ENCODE measurements around the gene GHR. TPM values are rescaled to one million over a fixed set of nuclear protein-coding genes. Genes with fewer than 3 reads are reported as not detected.

GHR gene
- total RNA-seq, 1 donor from 2014 or later = 5.4 TPM

DNA sequence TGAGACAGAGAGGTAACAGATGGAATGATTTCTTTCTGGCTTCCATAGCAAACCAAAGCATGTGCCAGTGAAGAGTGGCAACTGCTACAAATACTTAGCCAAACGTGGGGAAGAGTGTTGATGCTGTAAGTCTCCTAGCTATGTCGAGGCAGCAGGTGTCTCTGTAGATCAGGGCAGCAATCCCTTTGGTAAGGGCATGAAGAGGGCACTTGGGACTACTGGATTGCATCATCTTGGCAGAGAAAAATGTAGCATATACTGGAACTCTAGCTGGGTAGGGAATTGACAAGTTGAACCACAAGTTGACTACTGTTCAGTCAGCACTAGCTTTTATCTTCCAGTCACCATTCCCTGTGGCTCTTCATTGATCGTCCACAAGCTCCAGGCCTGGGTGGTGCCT lies 75.8 kb downstream of the GHR start:
- Mint-ChIP-seq H3K9me3 (ENCODE audit: low read depth) (no peaks in the 10 kb centered on the region), H3K27me3 (ENCODE audit: low read depth) (no peaks in the 10 kb centered on the region), H3K4me3 (ENCODE audit: unreplicated experiment) (no peak overlapping the region), H3K36me3 (ENCODE audit: low read depth) (no peaks in the 10 kb centered on the region), H3K4me1 (ENCODE audit: low read depth) (peaks cover 14% of the 10 kb centered on the region), H3K27ac (ENCODE audit: unreplicated experiment) (no peak overlapping the region)
- no peak for DNase-seq (ENCODE audit: low spot score)
- TF ChIP-seq, protein P1, sequence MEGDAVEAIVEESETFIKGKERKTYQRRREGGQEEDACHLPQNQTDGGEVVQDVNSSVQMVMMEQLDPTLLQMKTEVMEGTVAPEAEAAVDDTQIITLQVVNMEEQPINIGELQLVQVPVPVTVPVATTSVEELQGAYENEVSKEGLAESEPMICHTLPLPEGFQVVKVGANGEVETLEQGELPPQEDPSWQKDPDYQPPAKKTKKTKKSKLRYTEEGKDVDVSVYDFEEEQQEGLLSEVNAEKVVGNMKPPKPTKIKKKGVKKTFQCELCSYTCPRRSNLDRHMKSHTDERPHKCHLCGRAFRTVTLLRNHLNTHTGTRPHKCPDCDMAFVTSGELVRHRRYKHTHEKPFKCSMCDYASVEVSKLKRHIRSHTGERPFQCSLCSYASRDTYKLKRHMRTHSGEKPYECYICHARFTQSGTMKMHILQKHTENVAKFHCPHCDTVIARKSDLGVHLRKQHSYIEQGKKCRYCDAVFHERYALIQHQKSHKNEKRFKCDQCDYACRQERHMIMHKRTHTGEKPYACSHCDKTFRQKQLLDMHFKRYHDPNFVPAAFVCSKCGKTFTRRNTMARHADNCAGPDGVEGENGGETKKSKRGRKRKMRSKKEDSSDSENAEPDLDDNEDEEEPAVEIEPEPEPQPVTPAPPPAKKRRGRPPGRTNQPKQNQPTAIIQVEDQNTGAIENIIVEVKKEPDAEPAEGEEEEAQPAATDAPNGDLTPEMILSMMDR (IDR thresholded peaks at IDR 0.05) = no peak

DNA sequence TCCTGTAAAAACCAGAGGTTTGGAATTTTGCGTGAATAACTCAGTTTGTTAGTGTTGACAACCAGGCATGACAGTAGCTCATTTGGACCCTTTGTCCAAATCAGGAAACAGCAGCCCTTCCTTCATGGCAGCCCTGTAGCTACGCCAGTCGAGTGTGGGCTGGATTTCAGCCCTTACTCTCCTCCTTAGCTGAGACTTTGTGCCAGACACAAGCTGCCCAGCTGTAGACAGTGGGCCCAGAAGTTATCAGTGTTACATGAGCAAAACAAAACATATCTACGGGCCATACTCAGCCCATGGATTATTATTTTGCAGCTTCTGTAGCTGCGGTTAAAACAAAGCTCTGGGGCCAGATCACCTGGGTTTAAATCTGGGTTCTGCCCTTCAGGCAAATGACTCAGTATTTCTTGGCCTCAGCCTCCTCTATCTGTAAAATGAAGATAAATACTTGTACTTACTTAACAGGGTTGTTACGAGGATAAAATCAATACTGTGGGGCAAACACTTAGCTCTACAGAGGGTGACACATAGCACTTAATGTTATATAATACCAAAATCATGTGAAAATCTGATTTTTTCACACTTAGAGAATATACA lies 76.9 kb downstream of the GHR start:
- TF ChIP-seq, protein P1 (IDR thresholded peaks at IDR 0.05) = no peak
- Mint-ChIP-seq H3K36me3 (ENCODE audit: low read depth) (no peaks in the 10 kb centered on the region), H3K27me3 (ENCODE audit: low read depth) (no peaks in the 10 kb centered on the region)

DNA sequence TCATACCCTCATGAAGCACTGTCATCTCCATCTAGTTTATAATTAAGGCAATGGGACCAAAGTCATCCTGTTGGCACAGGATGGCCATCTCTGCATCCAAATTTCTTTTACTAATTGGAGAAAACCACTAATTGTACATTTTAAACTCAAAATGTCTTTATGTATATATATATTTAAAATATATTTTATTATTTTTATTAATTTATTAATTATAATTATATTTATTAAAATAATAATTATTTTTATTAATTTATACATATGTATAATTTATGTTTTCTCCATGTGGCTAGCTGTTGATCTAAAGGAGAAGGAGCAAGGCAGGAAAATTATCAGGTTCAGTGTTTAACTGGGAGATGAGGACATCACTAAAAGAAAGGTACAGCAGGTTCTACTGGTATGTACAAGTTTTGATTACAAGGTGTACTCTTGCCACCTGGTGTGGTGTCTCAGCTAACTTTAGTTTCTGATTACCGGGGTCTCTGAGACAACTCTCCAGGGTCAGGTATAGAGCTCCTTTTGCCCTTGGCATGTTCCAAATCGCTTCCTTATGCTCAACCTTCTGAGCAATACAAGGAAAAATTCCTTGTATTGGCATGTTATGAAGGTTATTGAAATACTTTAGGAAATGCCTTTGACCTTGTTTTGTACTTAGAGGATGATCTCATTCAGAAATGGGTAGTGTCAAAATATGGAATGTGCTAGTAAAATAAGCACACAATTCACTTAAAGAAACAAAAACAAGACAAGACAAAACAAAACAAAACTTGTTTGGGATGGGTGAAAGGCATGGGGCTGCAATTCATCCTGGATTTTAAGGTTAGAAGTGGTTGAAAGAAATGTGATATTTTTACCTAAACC lies 79.6 kb downstream of the GHR start:
- Mint-ChIP-seq H3K27ac (ENCODE audit: unreplicated experiment) (no peak overlapping the region), H3K4me3 (ENCODE audit: unreplicated experiment) (no peak overlapping the region), H3K9me3 (ENCODE audit: low read depth) (no peaks in the 10 kb centered on the region), H3K36me3 (ENCODE audit: low read depth) (no peaks in the 10 kb centered on the region), H3K4me1 (ENCODE audit: low read depth) (peaks cover 5% of the 10 kb centered on the region), H3K27me3 (ENCODE audit: low read depth) (no peaks in the 10 kb centered on the region)
- TF ChIP-seq, protein P1 (IDR thresholded peaks at IDR 0.05) = no peak
- no peak for DNase-seq (ENCODE audit: low spot score)

More for the DNA sequence above, 76.9 kb downstream of the GHR start:
- no peak for DNase-seq (ENCODE audit: low spot score)
- Mint-ChIP-seq H3K4me3 (ENCODE audit: unreplicated experiment) (no peak overlapping the region), H3K4me1 (ENCODE audit: low read depth) (peaks cover 12% of the 10 kb centered on the region), H3K9me3 (ENCODE audit: low read depth) (no peaks in the 10 kb centered on the region), H3K27ac (ENCODE audit: unreplicated experiment) (no peak overlapping the region)

DNA sequence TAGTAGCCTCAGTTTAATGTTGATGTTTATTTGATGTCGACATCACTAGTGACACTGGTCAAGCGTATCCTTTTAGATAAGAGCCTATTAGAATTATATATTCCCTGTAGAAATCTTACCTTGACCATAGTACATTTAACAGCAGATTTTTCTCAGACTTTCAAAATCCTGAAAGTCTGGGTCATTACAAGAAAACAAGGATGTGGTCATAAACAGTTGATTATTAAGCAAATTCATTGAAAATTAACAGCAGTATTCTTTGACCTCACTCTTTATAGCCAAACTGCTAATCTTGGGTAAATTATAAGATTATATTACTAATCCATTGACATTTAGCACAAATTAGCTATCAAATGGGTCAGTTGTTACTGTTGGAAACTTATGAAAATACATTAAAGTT lies 83.4 kb downstream of the GHR start:
- no peak for DNase-seq (ENCODE audit: low spot score)
- Mint-ChIP-seq H3K36me3 (ENCODE audit: low read depth) (no peaks in the 10 kb centered on the region), H3K4me3 (ENCODE audit: unreplicated experiment) (no peak overlapping the region), H3K9me3 (ENCODE audit: low read depth) (no peaks in the 10 kb centered on the region), H3K27ac (ENCODE audit: unreplicated experiment) (no peak overlapping the region), H3K4me1 (ENCODE audit: low read depth) (peaks cover 5% of the 10 kb centered on the region), H3K27me3 (ENCODE audit: low read depth) (no peaks in the 10 kb centered on the region)
- TF ChIP-seq, protein P1 (IDR thresholded peaks at IDR 0.05) = no peak

DNA sequence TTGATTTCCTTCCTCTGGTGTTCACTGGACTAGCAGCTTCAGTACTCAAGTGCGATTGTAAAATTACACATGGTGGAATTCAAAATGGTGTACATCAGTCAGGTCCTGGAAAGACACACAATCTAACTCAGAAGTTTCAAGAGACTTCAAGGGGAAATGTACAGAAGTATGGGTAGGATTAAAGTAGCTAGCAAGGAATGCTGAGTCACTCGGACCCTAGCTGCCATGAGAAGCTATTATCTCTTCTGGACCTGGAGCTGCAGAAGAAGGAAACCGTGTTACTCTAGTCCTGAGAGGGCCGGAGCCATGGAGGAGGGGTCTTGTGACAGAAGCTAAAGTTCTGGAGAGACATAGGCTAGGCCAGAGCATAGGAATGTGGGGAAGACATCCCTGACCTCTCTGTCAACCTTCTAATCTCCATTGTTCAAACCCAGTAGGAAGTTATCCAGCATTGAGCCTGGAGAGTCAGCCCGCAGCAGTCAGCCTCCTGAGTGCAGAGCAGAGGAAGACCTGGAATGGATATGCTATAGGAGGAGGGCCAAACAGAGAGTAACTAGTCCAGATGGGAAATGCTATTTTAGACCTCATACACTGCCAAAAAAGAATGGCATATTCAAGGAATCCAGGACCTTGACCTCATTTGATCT lies 84.3 kb downstream of the GHR start:
- Mint-ChIP-seq H3K27me3 (ENCODE audit: low read depth) (no peaks in the 10 kb centered on the region), H3K9me3 (ENCODE audit: low read depth) (no peaks in the 10 kb centered on the region), H3K4me1 (ENCODE audit: low read depth) (peaks cover 5% of the 10 kb centered on the region), H3K4me3 (ENCODE audit: unreplicated experiment) (no peak overlapping the region), H3K36me3 (ENCODE audit: low read depth) (no peaks in the 10 kb centered on the region), H3K27ac (ENCODE audit: unreplicated experiment) (no peak overlapping the region)
- TF ChIP-seq, protein P1 (IDR thresholded peaks at IDR 0.05) = no peak
- no peak for DNase-seq (ENCODE audit: low spot score)
